Heart right ventricle (tissue), 16 donors: ENCODE results near the gene TRPM3. TPM values are rescaled to one million over a fixed set of nuclear protein-coding genes. Genes with fewer than 3 reads are reported as not detected.

ENCODE experiments used
- ATAC-seq, 8 donors: fragments of 200-7000 bp; cut with Tn5 transposase; one replicate each; pipeline ENCODE4 v1.9.1; 2020; ENCODE audit warnings: mild to moderate bottlenecking in 8 of 8, moderate library complexity in 8 of 8, moderate number of reproducible peaks in 1 of 8
- DNase-seq, 2 donors: peaks; one replicate each; pipeline ENCODE4 v3.0.0-alpha.2; 2020
- H3K27ac ChIP-seq, 10 donors: fragments of 200-600 bp; sonication (generic) in 2 of 10; one replicate each; pipeline versions ENCODE4 v1.5.0 to v1.8.0; 2020 to 2022; ENCODE audit warnings: mild to moderate bottlenecking in 3 of 10
- H3K27me3 ChIP-seq, 7 donors: fragments of 200-600 bp; one replicate each; pipeline ENCODE4 v1.8.0; 2021 to 2022; ENCODE audit warnings: mild to moderate bottlenecking in 2 of 7
- H3K36me3 ChIP-seq, 9 donors: fragments of 200-600 bp; sonication (generic) in 1 of 9; one replicate each; pipeline versions ENCODE4 v1.5.0 to v1.8.0; 2020 to 2022; ENCODE audit warnings: mild to moderate bottlenecking in 2 of 9
- H3K4me1 ChIP-seq, 9 donors: fragments of 200-600 bp; sonication (generic) in 1 of 9; one replicate each; pipeline versions ENCODE4 v1.5.0 to v1.8.0; 2020 to 2022; ENCODE audit warnings: mild to moderate bottlenecking in 4 of 9
- H3K4me3 ChIP-seq, 10 donors: fragments of 200-600 bp; sonication (generic) in 2 of 10; one replicate each; pipeline versions ENCODE4 v1.5.0 to v1.8.0; 2020 to 2022; ENCODE audit warnings: mild to moderate bottlenecking in 7 of 10, moderate library complexity in 2 of 10
- H3K9me3 ChIP-seq, 11 donors: fragments of 200-600 bp in 10 of 11; sonication (generic) in 2 of 11; one replicate each; pipeline versions ENCODE4 v1.5.0 to v1.8.0; 2013 to 2022; ENCODE audit warnings: mild to moderate bottlenecking in 2 of 11, control low read depth in 1 of 11, moderate library complexity in 1 of 11
- CTCF ChIP-seq, 9 donors: fragments of 200-600 bp; sonication (generic) in 2 of 9; IDR thresholded peaks; one replicate each; pipeline versions ENCODE4 v1.5.0 to v1.8.0; 2021 to 2022; ENCODE audit warnings: antibody characterized with exemption in 9 of 9, mild to moderate bottlenecking in 5 of 9, moderate library complexity in 1 of 9
- WGBS, 2 donors: extraction: QIAGEN DNeasy Blood & Tissue Kit; methylation state at CpG; one replicate each; pipeline ENCODE4 v1.1.7; 2013; ENCODE audit warnings: inconsistent platforms in 1 of 2; 5-methylcytosine and 5-hydroxymethylcytosine counted together
- intact Hi-C, 10 donors: fragments of 100-400 bp; cut with DNase I; formaldehyde crosslinking; loops; one replicate each; pipeline versions ENCODE4 v1.11.1 to v1.14.2; 2022
- polyA plus RNA-seq, 2 donors: library from polyadenylated mRNA; stranded (reverse); fragments of 200-250 nt; gene quantifications; one replicate each; pipeline ENCODE4 v1.2.3, GENCODE V29; 2013
- total RNA-seq, 10 donors: library from RNA; stranded (reverse); fragmentation: NEBNext Ultra II Directional in 3 of 10; extraction: Animal tissue kit (Norgen Biotek cat#: 25700) in 3 of 10; gene quantifications; one replicate each; pipeline versions ENCODE4 v1.2.1 to v1.2.4, GENCODE V29; 2021 to 2023
- donor health status: Arrhythmogenic right ventricular cardiomyopathy.
- donor health status: ischemic (EF 13 %, LVEDD 7.1; RV severe dilation, severe dysfunction).
- donor health status: healthy with polysubstance abuse.
- donor health status: DM: no; HTN: yes; CAD: no.
- donor health status: DM: no; HTN: no; CAD: no.
- donor health status: ischemic (EF 25% LVEDD 6.9; RV normal size, moderate dysfunction).
- donor health status: ischemic (EF 25% LVEDD 5.7; RV mildly dilated, moderate dysfunction).
- donor health status: healthy.
- donor health status: DM: yes; HTN: yes; CAD: no.
- donor health status: Ischemic cardiomyopathy.
- donor health status: ischemic (EF 35%, LVEDD 5.7; RV mildly dilated, moderate dysfunction).
- donor health status: nonischemic (EF 11% LVEDD 7.7; RV severe dilation, severe dysfunction).
- donor health status: DM: yes; HTN: yes; CAD: no.
- donor health status: PGD.
- donor health status: ischemic (EF 29% LVEDD 5.4; RV normal size, mild dysfunction).
- donor health status: nonischemic (EF 23%, LVEDD 6.1; RV moderate dilation, normal function).

TRPM3 gene
- total and polyA plus RNA-seq, 12 donors = 0.05 to 1.3 (median 0.16) TPM; not detected in 1

GRCh38 chr9:70557661-70558369 lies 563.6 kb downstream of the TRPM3 start:
- Histone ChIP-seq H3K36me3 (no peaks in the 10 kb centered on the region), H3K4me1 (peaks cover 0 to 43% (median 15%) of the 10 kb centered on the region in 9 donors), H3K27me3 (no peaks in the 10 kb centered on the region), H3K9me3 (no peaks in the 10 kb centered on the region), H3K4me3 (no peak overlapping the region), H3K27ac (peak overlapping the region in 1 of 10 donors; percentile 68)
- intact Hi-C loops = no loop called here
- DNase-seq (no peak), ATAC-seq (no peak)
- 75 to 86% methylated on average over 6 of the region's 6 CpGs for WGBS, 2 donors
- no peak for TF ChIP-seq CTCF (IDR thresholded peaks at IDR 0.05)

- Histone ChIP-seq H3K4me3 (no peak overlapping the region), H3K27ac (no peak overlapping the region)
- intact Hi-C loops = no loop called here
Measured at GRCh38 chr9:70556771-70557170, 564.6 kb downstream of the TRPM3 start.

DNA sequence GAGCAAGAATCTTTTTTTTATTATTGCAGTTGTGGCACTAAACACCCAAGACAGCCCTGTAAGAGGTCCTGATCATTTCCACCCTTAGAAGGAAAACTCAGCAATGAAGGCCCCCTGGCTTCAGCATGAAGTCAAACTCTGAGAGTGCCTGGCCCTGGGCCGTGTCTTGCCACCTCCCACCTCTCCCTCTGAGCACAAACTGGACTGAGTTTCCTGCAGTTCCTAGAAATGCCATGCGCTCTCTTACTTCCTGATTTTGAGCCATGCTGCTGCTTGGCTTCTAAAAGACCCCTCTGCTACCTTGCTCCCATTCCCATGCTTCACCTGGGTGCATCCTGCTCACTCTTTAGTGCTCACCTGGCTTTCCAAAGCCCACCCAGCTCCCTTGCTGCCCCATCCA lies 566.5 kb downstream of the TRPM3 start:
- Histone ChIP-seq H3K36me3 (no peaks in the 10 kb centered on the region), H3K4me3 (no peak overlapping the region), H3K27me3 (no peaks in the 10 kb centered on the region), H3K4me1 (peaks cover 0 to 34% (median 13%) of the 10 kb centered on the region in 9 donors), H3K9me3 (no peaks in the 10 kb centered on the region), H3K27ac (peak overlapping the region in 1 of 10 donors; percentile 50)
- 76 to 78% methylated on average over 2 of the region's 2 CpGs for WGBS, 2 donors
- no peak for DNase-seq
- TF ChIP-seq CTCF (IDR thresholded peaks at IDR 0.05) = no peak
- ATAC-seq = peak in 1 of 8 donors; percentile 18
- intact Hi-C loops = no loop called here

More at GRCh38 chr9:70556771-70557170, 564.6 kb downstream of the TRPM3 start:
- H3K27me3 ChIP-seq = no peaks in the 10 kb centered on the region
- 94 to 100% methylated on average over 1 of the region's 1 CpG for WGBS, 2 donors
- no peak for DNase-seq
- no peak for TF ChIP-seq CTCF (IDR thresholded peaks at IDR 0.05)
- peaks cover 0 to 33% (median 15%) of the 10 kb centered on the region in 9 donors for H3K4me1 ChIP-seq
- no peaks in the 10 kb centered on the region for H3K36me3 ChIP-seq
- no peak for ATAC-seq
- no peaks in the 10 kb centered on the region for H3K9me3 ChIP-seq

- Histone ChIP-seq H3K27ac (peak overlapping the region in 1 of 10 donors; percentile 50), H3K27me3 (no peaks in the 10 kb centered on the region), H3K4me3 (no peak overlapping the region), H3K36me3 (no peaks in the 10 kb centered on the region), H3K4me1 (peaks cover 0 to 42% (median 13%) of the 10 kb centered on the region in 9 donors), H3K9me3 (no peaks in the 10 kb centered on the region)
- 54 to 62% methylated on average over 12 of the region's 12 CpGs for WGBS, 2 donors
- ATAC-seq (peak in 7 of 8 donors; percentile 59 to 79 (median 73)), DNase-seq (peak in 1 of 2 donors; percentile 43)
- intact Hi-C loops = no loop called here
- no peak for TF ChIP-seq CTCF (IDR thresholded peaks at IDR 0.05)
Measured at GRCh38 chr9:70553707-70554673, 567.4 kb downstream of the TRPM3 start.
